HepG2 (cell line): Measurements from ENCODE around the gene NUPR2. TPM values are rescaled to one million over a fixed set of nuclear protein-coding genes. Genes with fewer than 3 reads are reported as not detected.

Experiments
- GABPA ChIP-seq, 2 experiments: IDR thresholded peaks; 2 replicates each; pipeline ENCODE4 v1.6.1; 2011 to 2016; ENCODE audit warnings: low read depth in 2 of 2, low read length in 1 of 2, missing biosample characterization in 1 of 2, missing genetic modification characterization in 1 of 2
- GATAD2A ChIP-seq: IDR thresholded peaks from 2 replicates; pipeline ENCODE4 v1.6.1; 2016
- GTF3A ChIP-seq: sonication (generic); formaldehyde crosslinking; conservative IDR thresholded peaks from 2 replicates; pipeline ENCODE4 v1.4.0; 2020; ENCODE audit warnings: mild to moderate bottlenecking, missing genetic modification reagents
- GZF1 ChIP-seq: sonication (generic); formaldehyde crosslinking; IDR thresholded peaks from 2 replicates; pipeline ENCODE4 v1.5.1; 2020; ENCODE audit warnings: mild to moderate bottlenecking, missing genetic modification reagents
- MAFK ChIP-seq, 2 experiments: IDR thresholded peaks in 1 of 2; conservative IDR thresholded peaks in 1 of 2; 2 replicates each; pipeline ENCODE4 v1.6.1; 2011; ENCODE audit warnings: improper control_type of control experiment in 2 of 2, low read length in 2 of 2
- MED8 ChIP-seq: sonication (generic); formaldehyde crosslinking; IDR thresholded peaks from 2 replicates; pipeline ENCODE4 v1.8.1; 2023; ENCODE audit warnings: mild to moderate bottlenecking, missing genetic modification reagents; ENCODE audit not compliant: insufficient replicate concordance
- NFAT5 ChIP-seq: sonication (generic); formaldehyde crosslinking; IDR thresholded peaks from 2 replicates; pipeline ENCODE4 v1.4.0; 2020; ENCODE audit warnings: missing genetic modification reagents
- PCBP2 ChIP-seq: fragments of 200-400 bp; formaldehyde crosslinking; optimal IDR thresholded peaks from 2 replicates; pipeline ENCODE3; 2018; ENCODE audit warnings: low read length, low read depth; ENCODE audit not compliant: poor library complexity, severe bottlenecking
- RBAK ChIP-seq: sonication (generic); formaldehyde crosslinking; IDR thresholded peaks from 2 replicates; pipeline ENCODE4 v1.5.1; 2020; ENCODE audit warnings: mild to moderate bottlenecking, missing genetic modification reagents
- REXO4 ChIP-seq: sonication (generic); formaldehyde crosslinking; IDR thresholded peaks from 2 replicates; pipeline ENCODE4 v1.8.0; 2022; ENCODE audit warnings: missing genetic modification reagents, mild to moderate bottlenecking, borderline replicate concordance
- RFX1 ChIP-seq: fragments of 450-650 bp; IDR thresholded peaks from 2 replicates; pipeline ENCODE4 v1.6.1; 2017
- RFX5 ChIP-seq: IDR thresholded peaks from 2 replicates; pipeline ENCODE4 v1.6.1; 2011; ENCODE audit warnings: low read depth, low read length, improper control_type of control experiment
- SETDB1 ChIP-seq: sonication (generic); formaldehyde crosslinking; IDR thresholded peaks from 2 replicates; pipeline ENCODE4 v1.5.1; 2020; ENCODE audit warnings: missing genetic modification reagents, mild to moderate bottlenecking, borderline replicate concordance
- SP2 ChIP-seq: sonication (generic); formaldehyde crosslinking; IDR thresholded peaks from 2 replicates; pipeline ENCODE4 v1.5.1; 2020; ENCODE audit warnings: mild to moderate bottlenecking, missing genetic modification reagents
- SSRP1 ChIP-seq: IDR thresholded peaks from 2 replicates; pipeline ENCODE4 v1.6.1; 2016; ENCODE audit warnings: control low read depth
- TARDBP ChIP-seq: sonication (generic); formaldehyde crosslinking; IDR thresholded peaks from 2 replicates; pipeline ENCODE4 v1.8.0; 2022; ENCODE audit warnings: mild to moderate bottlenecking, missing genetic modification reagents
- ZFYVE20 ChIP-seq: sonication (generic); formaldehyde crosslinking; IDR thresholded peaks from 2 replicates; pipeline ENCODE4 v1.8.0; 2023; ENCODE audit warnings: low read depth, mild to moderate bottlenecking, moderate library complexity, missing genetic modification reagents, borderline replicate concordance
- ZNF296 ChIP-seq: sonication (generic); formaldehyde crosslinking; conservative IDR thresholded peaks from 2 replicates; pipeline ENCODE4 v1.5.0; 2020; ENCODE audit warnings: mild to moderate bottlenecking, missing genetic modification reagents
- ZNF556 ChIP-seq: sonication (generic); formaldehyde crosslinking; IDR thresholded peaks from 2 replicates; pipeline ENCODE4 v1.4.0; 2020; ENCODE audit warnings: mild to moderate bottlenecking, missing genetic modification reagents, borderline replicate concordance
- ZNF614 ChIP-seq: IDR thresholded peaks from 2 replicates; pipeline ENCODE4 v1.6.1; 2018; ENCODE audit warnings: missing biosample characterization, missing genetic modification reagents, inconsistent platforms, borderline replicate concordance
- polyA plus RNA-seq, 8 experiments: library from polyadenylated mRNA; depleted of rRNA in 3 of 8; stranded (reverse) in 7 of 8; unstranded in 1 of 8; fragments of >200 nt; fragmentation: Illumina TruSeq in 4 of 8; extraction: Trizol in 4 of 8; gene quantifications; 2 replicates each; pipeline versions ENCODE4 v1.2.1 to v1.2.3, GENCODE V29; 2011 to 2016; ENCODE audit warnings: low read depth in 4 of 8, missing spikeins in 1 of 8, mixed read lengths in 1 of 8; ENCODE audit not compliant: insufficient read depth in 1 of 8
- total RNA-seq, 5 experiments: library from RNA; depleted of rRNA; stranded (reverse); fragments of >200 nt; fragmentation: Illumina TruSeq; extraction: Trizol; gene quantifications; 2 replicates each; pipeline ENCODE4 v1.2.3, GENCODE V29; 2016; ENCODE audit warnings: low read depth in 1 of 5
- TF ChIP-seq, protein P1 (sequence below): sonication (generic); formaldehyde crosslinking; IDR thresholded peaks from 2 replicates; pipeline ENCODE4 v1.4.0; 2020; ENCODE audit warnings: low read depth, mild to moderate bottlenecking, missing genetic modification reagents
- TF ChIP-seq, protein P2 (sequence below): sonication (generic); formaldehyde crosslinking; IDR thresholded peaks from 2 replicates; pipeline ENCODE4 v1.4.0; 2020; ENCODE audit warnings: mild to moderate bottlenecking, missing genetic modification reagents

NUPR2 gene
- total and polyA plus RNA-seq, 2 of the 13 experiments (the other 11 are each of a cell fraction or from before 2014, with no cell fraction given), result not detected

DNA sequence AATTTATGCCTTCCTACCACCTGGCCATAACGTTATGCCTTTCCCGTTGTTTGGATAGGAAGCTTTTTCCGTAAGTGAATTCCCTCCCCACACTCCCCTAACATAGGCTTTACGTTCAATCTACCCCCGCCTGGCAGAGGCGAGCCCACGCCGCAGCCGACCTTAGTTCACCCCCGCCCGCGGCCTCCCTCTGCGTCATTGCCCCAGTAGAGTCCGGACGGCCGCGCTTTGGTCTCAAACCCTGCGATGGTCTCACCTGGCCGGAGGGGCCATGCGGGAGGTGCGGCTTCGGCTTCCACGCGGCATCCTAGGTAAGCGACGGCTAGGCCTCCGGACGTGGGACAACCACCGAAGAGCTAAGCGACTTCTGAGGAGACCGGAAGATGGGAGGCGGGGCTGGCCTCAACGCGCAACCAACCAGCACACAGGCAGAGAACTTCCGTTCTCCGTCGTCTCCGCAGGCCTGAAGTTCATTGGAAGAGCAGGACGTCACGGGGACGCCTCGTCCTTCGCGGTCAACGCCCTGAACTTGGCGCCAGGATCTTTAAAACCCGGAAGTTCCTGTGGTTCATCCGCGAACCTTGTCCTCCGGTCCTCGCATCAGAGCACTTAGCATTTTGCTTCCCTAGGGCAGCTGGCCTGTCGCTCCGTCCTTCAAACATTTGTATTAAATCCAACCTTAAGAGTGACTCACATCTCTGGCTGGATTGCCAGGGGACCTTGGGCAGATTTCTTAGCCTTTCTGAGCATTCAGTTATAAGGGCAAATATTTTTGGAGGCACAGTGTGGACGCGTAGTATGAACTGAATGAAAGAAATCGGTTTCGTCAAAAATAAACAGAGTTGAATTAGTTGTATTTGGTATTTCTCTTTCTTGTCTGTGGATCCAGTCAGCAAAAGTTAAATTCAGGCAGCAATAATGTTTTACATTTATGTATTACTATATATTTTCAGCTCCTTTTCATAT lies 9.8 kb downstream of the NUPR2 start, which contains the start of gene CHCHD2 (continued):
- TF ChIP-seq RBAK (CRISPR knock-in tag), result no peak
- no peak for TF ChIP-seq GZF1
- TF ChIP-seq ZNF556 (CRISPR knock-in tag), result peak; percentile 64; the same call in 1 of the 2 replicates
- TF ChIP-seq, protein P1, sequence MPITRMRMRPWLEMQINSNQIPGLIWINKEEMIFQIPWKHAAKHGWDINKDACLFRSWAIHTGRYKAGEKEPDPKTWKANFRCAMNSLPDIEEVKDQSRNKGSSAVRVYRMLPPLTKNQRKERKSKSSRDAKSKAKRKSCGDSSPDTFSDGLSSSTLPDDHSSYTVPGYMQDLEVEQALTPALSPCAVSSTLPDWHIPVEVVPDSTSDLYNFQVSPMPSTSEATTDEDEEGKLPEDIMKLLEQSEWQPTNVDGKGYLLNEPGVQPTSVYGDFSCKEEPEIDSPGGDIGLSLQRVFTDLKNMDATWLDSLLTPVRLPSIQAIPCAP, result no peak
- TF ChIP-seq GATAD2A (CRISPR knock-in tag), result peak; percentile 59
- TF ChIP-seq NFAT5 (CRISPR knock-in tag), result no peak
- TF ChIP-seq SSRP1 (CRISPR knock-in tag), result no peak
- no peak for TF ChIP-seq MAFK (conservative IDR thresholded peaks at IDR 0.05 in 1 of 2, IDR thresholded peaks at IDR 0.05 in 1 of 2; ENCODE audit: low read length in 2 of 2)
- TF ChIP-seq SP2, result peak; percentile 98
- TF ChIP-seq ZNF614 (CRISPR knock-in tag), result peak; percentile 87
- TF ChIP-seq ZFYVE20 (CRISPR knock-in tag), result no peak
- TF ChIP-seq SETDB1, result no peak
- TF ChIP-seq ZNF296 (CRISPR knock-in tag), result 0 out of 2 replicates have a peak, but pooled peaks have one; percentile 34
- TF ChIP-seq, protein P2, sequence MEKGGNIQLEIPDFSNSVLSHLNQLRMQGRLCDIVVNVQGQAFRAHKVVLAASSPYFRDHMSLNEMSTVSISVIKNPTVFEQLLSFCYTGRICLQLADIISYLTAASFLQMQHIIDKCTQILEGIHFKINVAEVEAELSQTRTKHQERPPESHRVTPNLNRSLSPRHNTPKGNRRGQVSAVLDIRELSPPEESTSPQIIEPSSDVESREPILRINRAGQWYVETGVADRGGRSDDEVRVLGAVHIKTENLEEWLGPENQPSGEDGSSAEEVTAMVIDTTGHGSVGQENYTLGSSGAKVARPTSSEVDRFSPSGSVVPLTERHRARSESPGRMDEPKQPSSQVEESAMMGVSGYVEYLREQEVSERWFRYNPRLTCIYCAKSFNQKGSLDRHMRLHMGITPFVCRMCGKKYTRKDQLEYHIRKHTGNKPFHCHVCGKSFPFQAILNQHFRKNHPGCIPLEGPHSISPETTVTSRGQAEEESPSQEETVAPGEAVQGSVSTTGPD, result no peak
- no peak for TF ChIP-seq REXO4
- peak; percentile 63 for TF ChIP-seq MED8 (CRISPR knock-in tag)
- TF ChIP-seq TARDBP (CRISPR knock-in tag), result peak; percentile 57; the same call in 1 of the 2 replicates
- no peak for TF ChIP-seq RFX1
- no peak for TF ChIP-seq PCBP2
- TF ChIP-seq RFX5, result peak; percentile 8; the same call in 1 of the 2 replicates
- no peak for TF ChIP-seq GTF3A (CRISPR knock-in tag)
- peak; percentile 84 for TF ChIP-seq GABPA (IDR thresholded peaks at IDR 0.05; ENCODE audit: low read depth, low read length)
- TF ChIP-seq GABPA (CRISPR knock-in tag; IDR thresholded peaks at IDR 0.05; ENCODE audit: low read depth), result peak; percentile 95
